HG03439 (cell line): ENCODE data around the gene SOST.
A peak's percentile ranks its signal among the peaks of the same experiment; 100 is the strongest.
"Not testable (repeated sequence)": the region's sequence is repeated elsewhere in the genome, so short reads cannot be mapped to it uniquely, and the experiment has no call there.

Experiments
- ATAC-seq: cut with Tn5 transposase; IDR thresholded peaks from one replicate; pipeline ENCODE4 v1.9.1; 2021; ENCODE audit warnings: mild to moderate bottlenecking, moderate library complexity; ENCODE audit not compliant: unreplicated experiment

SOST gene

GRCh38 chr17:43758497-43759174 is at the start of gene SOST:
Gene SOST (minus strand): TSS chr17:43758791. CDS start chr17:43758741, 50 bp downstream.
- ATAC-seq: no peak

- no peak for ATAC-seq
Observed at GRCh38 chr17:43808076-43808475, 49.5 kb upstream of the SOST start.

- no peak for ATAC-seq
Observed at GRCh38 chr17:43805117-43805516, 46.5 kb upstream of the SOST start.

DNA sequence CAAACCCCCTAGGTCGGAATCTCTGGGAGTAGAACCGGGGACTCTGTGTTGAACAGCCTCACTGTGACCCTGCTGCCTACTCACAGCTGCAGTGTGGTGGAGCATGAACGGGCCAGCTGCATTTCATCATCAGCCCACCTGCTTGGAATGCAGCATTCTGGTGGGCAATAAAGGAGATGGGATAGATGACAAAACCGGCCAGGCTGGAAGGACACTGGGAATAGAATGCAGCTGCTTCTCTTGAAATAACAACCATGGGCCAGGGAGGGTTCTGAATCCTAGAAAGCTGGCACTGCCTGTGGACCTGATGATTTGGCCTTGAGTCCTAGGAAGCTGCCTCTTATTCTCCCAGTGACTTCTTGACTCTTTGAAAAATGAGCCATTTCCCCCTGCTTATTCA is 45.2 kb upstream of the SOST start:
- ATAC-seq: no peak

DNA sequence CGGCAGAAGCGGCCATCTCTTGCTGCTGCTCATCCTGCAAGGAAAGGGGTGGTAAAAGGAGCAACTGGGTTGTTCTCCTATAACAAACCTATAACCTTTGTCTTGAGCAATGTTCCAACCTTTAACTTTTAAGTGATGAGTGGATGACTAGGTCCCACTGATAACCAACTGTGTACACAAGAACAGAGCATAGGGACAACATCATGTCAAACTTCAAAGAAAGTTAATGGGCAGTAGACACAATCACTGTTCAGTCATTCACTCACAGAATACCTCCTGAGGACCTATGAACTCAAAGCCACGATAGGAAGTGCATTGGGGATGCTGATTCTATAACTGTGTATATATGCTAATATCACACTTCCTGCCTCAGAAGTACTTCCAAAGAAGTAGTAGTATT is 43.3 kb upstream of the SOST start:
- ATAC-seq: no peak

- no peak for ATAC-seq
Observed at GRCh38 chr17:43800736-43801135, 42.1 kb upstream of the SOST start.

DNA sequence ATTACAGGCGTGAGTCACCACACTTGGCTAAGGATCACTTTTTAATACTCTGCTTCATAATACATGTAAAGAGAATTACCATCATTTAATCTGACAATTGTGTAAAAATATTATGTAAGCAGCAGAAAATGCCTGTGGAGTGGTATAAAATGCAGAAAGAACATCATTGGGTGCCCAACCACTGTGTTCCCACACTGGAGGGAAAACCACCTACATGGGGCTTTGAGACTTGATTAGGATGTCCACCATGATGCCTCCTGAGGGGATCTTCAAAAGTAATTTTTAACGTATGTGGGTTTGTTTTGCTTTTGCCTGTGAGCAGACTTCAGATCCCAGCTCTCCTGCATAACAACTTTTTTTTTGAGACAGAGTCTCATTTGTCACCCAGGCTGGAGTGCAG is 40.5 kb upstream of the SOST start:
- no peak for ATAC-seq

GRCh38 chr17:43798024-43798423 is 39.4 kb upstream of the SOST start:
- not testable (repeated sequence) for ATAC-seq

DNA sequence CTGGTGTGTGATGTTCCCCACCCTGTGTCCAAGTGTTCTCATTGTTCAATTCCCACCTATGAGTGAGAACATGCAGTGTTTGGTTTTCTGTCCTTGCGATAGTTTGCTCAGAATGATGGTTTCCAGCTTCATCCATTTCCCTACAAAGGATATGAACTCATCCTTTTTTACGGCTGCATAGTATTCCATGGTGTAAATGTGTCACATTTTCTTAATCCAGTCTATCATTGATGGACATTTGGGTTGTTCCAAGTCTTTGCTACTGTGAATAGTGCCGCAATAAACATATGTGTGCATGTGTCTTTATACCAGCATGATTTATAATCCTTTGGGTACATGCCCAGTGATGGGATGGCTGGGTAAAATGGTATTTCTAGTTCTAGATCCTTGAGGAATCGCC is 34.1 kb upstream of the SOST start:
- ATAC-seq: not testable (repeated sequence)

- ATAC-seq: no peak
Observed at GRCh38 chr17:43791589-43791988, 33.0 kb upstream of the SOST start.

GRCh38 chr17:43790311-43790940 is 31.8 kb upstream of the SOST start:
- ATAC-seq: no peak

DNA sequence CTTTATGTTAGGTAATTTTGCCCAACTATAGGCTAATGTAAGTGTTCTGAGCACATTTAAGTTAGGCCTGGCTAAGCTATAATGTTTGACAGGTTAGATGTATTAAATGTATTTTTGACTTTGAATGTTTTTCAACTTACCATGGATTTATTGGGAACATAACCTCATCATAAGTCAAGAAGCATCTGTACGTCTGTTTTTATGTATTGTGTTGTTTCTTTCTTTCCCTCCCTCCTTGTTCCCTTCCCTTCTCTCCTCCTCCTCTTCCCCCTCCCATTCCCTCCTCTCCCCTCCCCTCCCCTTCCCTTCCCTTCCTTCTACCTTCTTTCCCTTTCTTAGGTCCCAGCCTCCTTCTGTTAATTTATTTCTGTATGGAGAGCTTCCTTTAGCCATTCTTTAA is 30.9 kb upstream of the SOST start:
- no peak for ATAC-seq

GRCh38 chr17:43788540-43788939 is 29.9 kb upstream of the SOST start:
- no peak for ATAC-seq

GRCh38 chr17:43787728-43788127 is 29.1 kb upstream of the SOST start:
- no peak for ATAC-seq

- no peak for ATAC-seq
Observed at GRCh38 chr17:43784628-43785101, 26.1 kb upstream of the SOST start.

- ATAC-seq: no peak
Observed at GRCh38 chr17:43784068-43784467, 25.5 kb upstream of the SOST start.

- ATAC-seq: no peak
Observed at GRCh38 chr17:43782913-43783680, 24.5 kb upstream of the SOST start.

DNA sequence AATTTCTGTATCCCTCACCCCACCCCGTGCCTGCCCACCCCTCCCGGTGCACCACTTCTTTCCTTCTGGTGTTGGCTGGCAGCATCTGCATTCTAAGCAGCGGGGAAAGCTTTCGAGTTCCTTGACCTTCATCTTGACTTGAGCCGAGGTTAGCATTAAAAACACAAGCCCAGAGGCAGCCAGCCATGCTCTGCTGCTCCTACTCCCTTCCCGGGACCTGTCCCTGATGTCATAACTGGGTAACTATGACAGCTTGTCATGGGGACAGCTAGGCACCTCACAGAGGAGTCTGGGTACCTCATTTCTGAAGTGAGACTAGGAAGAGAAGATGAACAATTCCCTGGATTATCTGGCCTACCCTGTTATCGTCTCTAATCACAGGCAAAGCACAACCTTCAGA is 21.5 kb upstream of the SOST start, which contains the start of gene CFAP97D1:
CFAP97D1 (plus strand) TSS at position 301 of the 400 bp plus-strand sequence; CDS start at position 329, 28 bp downstream.
- no peak for ATAC-seq

DNA sequence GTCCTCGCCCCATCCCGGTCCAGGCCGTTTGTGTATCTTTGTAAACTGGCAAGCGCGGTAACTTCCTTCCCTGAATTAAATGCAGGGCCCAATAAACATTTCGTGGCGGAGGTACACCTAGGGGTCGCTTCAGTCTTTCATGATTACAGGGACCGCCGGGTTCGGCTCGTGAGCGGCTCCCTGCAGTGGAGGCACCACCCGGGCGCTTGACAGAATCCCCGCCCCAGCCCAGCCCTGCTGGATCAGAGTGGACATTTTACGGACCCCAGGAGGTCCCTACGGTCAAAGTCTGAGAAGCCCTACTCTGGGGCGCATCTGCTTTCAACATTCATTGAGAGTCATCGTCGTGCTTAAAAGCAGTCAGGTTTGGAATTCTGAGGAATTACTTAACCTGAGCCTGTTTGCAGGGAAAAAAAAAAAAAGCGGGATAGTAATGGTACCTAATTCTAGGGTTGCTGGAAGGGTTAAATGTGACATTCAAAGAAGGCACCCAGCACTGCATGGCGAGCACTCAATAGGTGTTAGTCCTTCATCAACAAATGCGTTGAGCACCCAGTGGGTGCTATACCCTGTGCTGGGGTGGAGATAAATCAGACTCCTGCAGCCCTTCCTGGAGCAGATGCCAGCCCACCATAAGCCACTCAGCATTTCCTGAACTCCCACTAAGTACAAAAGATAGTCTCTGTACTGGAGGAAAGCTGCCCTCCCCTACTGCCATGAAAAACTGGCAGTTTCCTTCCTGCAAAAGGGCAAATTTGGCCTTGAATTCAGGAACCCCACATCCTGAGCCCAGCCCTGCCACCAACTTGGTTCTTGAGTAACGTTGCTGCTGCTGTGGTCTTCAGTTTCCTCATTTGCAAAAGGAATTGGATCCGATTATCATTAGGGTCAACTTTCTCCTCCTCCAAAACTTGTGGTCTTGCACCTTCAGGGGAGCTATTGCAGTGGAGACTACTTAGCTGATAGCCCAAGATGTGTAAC is 20.8 kb upstream of the SOST start:
- ATAC-seq: no peak

DNA sequence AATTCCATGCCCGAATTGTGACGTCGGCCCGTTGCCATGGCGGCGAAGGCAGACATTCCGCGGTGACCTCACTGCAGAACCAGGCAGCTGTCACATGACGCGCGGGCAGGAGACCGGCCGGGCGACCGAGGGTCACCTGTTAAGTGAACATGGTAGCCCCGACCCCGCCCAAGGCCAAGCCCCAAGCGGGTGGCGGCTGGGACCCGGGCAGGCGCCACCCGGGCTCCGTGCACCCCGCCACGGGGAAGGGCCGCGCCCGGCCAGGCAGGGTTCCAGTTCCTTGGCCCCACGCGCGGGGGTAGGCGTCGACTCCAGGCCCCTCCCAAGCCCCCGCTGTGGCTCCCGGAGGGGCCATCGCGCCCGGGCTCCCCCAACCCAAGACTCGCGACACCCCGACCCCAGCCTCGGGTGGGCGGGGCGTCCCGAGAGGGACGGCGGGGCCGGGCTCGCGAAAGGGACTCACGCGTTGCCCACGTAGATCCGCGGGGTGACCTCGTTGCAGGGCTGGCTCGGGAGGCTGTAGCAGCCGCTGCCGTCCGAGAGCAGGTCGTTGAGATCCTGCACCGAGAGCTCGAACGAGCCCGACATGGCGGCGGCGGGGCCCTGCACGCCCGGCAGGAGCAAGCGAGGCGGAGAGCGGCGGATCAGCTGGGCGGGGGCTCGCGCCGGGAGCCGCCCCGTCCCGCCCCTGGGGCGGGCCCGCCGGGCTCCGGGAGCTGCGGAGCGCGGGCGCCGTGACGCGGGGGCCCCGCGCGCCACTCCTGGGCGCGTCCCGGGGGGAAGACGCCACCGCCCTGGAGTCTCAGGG is 19.9 kb upstream of the SOST start, which contains the start of gene DUSP3:
DUSP3 (minus strand) TSS at position 641 of the 808 bp plus-strand sequence; CDS start at position 588, 53 bp downstream.
- ATAC-seq: peak; percentile 83
